Activated CD8-positive, alpha-beta memory T cell treated with anti-CD3 and anti-CD28 coated beads, Interleukin-2, amount 10 ng/mL, durations not matched to agents 7 days and 5 days (primary cell): ENCODE measurements around the gene RNLS. TPM values are rescaled to one million over a fixed set of nuclear protein-coding genes. Genes with fewer than 3 reads are reported as not detected.

Experiments
- ATAC-seq: fragments of 150-1000 bp; cut with Tn5 transposase; one replicate; pipeline ENCODE4 v1.10.0; 2021; ENCODE audit warnings: moderate library complexity
- CTCF ChIA-PET: fragments of 350-600 bp; sonication (Branson Sonifier 250); formaldehyde crosslinking; loops from one replicate; lab custom pipeline; 2021; ENCODE audit warnings: antibody characterized with exemption; lab: Charles Lee
- DNase-seq: peaks from one replicate; pipeline ENCODE4 v3.0.0-alpha.2; 2020
- H3K27ac Mint-ChIP-seq: one replicate; pipeline ENCODE4 v1.8.0; 2021; ENCODE audit warnings: mild to moderate bottlenecking, mixed read lengths
- H3K27me3 Mint-ChIP-seq: one replicate; pipeline ENCODE4 v1.8.0; 2021; ENCODE audit warnings: mixed read lengths
- H3K36me3 Mint-ChIP-seq: one replicate; pipeline ENCODE4 v1.8.0; 2021; ENCODE audit warnings: mild to moderate bottlenecking, mixed read lengths
- H3K4me1 Mint-ChIP-seq: one replicate; pipeline ENCODE4 v1.8.0; 2021; ENCODE audit warnings: mixed read lengths
- H3K4me3 Mint-ChIP-seq: one replicate; pipeline ENCODE4 v1.8.0; 2021; ENCODE audit warnings: mild to moderate bottlenecking, moderate library complexity, mixed read lengths
- H3K9me3 Mint-ChIP-seq: one replicate; pipeline ENCODE4 v1.8.0; 2022; ENCODE audit warnings: low read depth, mixed read lengths
- total RNA-seq, 2 experiments: library from RNA; stranded (reverse); gene quantifications; one replicate each; pipeline ENCODE4 v1.2.3, GENCODE V29; 2021

Gene RNLS
- total RNA-seq, 2 experiments from 2014 or later = 2.9 to 3.7 TPM

DNA sequence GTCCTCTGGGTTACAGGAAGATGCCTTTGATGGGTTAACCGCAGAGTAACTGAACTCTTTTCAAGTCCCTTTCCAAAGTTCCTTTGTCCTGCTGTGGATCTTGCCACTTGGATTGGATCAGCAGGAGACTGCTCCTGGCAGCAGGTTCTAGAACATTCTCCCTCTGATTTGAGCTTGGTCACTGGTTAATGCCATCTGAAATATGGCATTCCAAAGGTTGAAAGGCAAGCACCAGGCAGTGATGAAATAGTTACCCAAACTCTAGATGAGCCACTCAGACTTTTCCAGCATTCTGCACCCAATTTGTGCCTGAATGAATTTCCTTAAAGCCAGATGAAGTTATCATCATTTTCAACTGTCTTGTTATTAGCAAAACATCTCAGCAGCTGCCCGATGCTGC is 343.9 kb downstream of the RNLS start:
- H3K9me3 Mint-ChIP-seq = no peaks in the 10 kb centered on the region
- H3K4me1 Mint-ChIP-seq = peaks cover 5% of the 10 kb centered on the region
- no peak overlapping the region for H3K27ac Mint-ChIP-seq
- H3K27me3 Mint-ChIP-seq = peaks cover 3% of the 10 kb centered on the region
- CTCF ChIA-PET = no interaction called here
- peaks cover 3% of the 10 kb centered on the region for H3K36me3 Mint-ChIP-seq
- H3K4me3 Mint-ChIP-seq = no peak overlapping the region
- ATAC-seq (no peak), DNase-seq (no peak)

- Mint-ChIP-seq H3K36me3 (peaks cover 3% of the 10 kb centered on the region), H3K4me3 (no peak overlapping the region), H3K27me3 (peaks cover 3% of the 10 kb centered on the region), H3K9me3 (no peaks in the 10 kb centered on the region), H3K27ac (no peak overlapping the region), H3K4me1 (peaks cover 3% of the 10 kb centered on the region)
- CTCF ChIA-PET = no interaction called here
- ATAC-seq (no peak), DNase-seq (no peak)
Observed at GRCh38 chr10:88238615-88238914, 344.6 kb downstream of the RNLS start.

DNA sequence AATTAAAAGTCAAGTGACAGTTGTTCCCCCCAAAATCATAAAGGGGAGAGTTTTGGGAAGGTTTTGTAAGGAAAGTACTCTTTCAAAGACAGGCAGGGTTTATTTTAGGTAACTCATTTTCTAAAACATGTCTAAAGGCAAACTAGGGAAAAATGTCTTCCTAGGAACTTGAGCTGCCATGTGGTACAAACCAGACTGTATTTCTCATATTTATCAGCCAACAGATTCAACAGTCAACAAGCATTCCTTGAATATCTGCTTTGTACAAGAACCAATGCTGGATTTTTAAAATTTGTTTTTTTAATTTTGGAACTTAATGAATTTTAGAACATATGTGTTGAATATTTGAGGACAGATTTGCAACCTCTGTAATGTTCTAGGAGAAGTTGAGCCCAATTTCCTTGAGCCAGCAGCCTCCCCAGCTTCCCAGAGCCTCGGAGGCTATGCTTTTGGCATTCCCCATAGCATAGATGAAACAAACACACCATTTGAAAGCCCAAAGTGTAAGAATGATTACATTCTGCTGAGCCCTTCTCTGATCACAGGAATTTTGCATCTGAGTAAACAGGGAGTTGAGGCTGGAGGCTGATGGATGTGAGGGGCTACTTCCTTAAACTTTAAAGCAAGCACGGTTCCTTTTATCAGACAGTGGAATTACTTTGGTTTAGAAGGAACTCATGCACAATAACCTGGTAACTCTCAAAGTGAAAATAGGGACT is 345.1 kb downstream of the RNLS start:
- Mint-ChIP-seq H3K27me3 (peaks cover 3% of the 10 kb centered on the region), H3K9me3 (no peaks in the 10 kb centered on the region), H3K4me3 (no peak overlapping the region), H3K4me1 (peaks cover 3% of the 10 kb centered on the region), H3K27ac (no peak overlapping the region), H3K36me3 (peaks cover 3% of the 10 kb centered on the region)
- CTCF ChIA-PET = no interaction called here
- ATAC-seq (no peak), DNase-seq (no peak)

DNA sequence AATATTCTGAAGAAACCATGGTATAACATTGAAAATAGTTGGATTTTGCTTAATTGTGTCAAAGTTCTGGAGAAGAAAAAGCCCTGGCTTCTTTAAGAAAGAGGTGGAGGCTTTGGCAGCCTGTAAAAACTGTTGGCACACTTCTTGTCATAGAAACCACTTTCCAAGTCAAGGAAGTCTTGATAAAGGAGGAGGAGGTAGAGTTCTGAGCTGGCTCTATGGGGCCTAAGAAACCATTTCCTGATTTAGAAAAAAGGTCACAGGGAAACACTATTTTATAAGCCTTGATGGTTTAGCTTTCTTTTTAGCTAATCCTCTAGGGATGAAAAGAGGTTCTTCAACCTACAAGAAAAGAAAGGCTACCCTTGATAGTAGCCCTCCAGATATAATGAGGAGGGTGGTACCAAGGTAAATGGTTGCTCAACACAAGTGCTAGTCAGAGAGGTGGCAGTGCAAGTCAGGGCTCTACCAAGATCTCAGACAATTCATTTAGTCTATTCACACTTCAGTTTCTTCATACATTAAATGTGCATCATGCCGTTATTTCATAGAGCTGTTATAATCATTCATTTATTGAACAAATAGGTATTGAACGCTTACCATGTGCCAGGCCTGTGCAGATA is 346.9 kb downstream of the RNLS start:
- no peak overlapping the region for H3K4me3 Mint-ChIP-seq
- no peak overlapping the region for H3K27ac Mint-ChIP-seq
- DNase-seq (no peak), ATAC-seq (no peak)
- H3K4me1 Mint-ChIP-seq = peaks cover 3% of the 10 kb centered on the region
- CTCF ChIA-PET = no interaction called here
- H3K27me3 Mint-ChIP-seq = peaks cover 3% of the 10 kb centered on the region
- no peaks in the 10 kb centered on the region for H3K9me3 Mint-ChIP-seq
- peaks cover 1% of the 10 kb centered on the region for H3K36me3 Mint-ChIP-seq

- no peak overlapping the region for H3K4me3 Mint-ChIP-seq
- no peaks in the 10 kb centered on the region for H3K9me3 Mint-ChIP-seq
- DNase-seq (no peak), ATAC-seq (no peak)
- CTCF ChIA-PET = no interaction called here
- no peak overlapping the region for H3K27ac Mint-ChIP-seq
- peaks cover 7% of the 10 kb centered on the region for H3K36me3 Mint-ChIP-seq
- peaks cover 3% of the 10 kb centered on the region for H3K4me1 Mint-ChIP-seq
- peaks cover 3% of the 10 kb centered on the region for H3K27me3 Mint-ChIP-seq
Observed at GRCh38 chr10:88234297-88234696, 348.8 kb downstream of the RNLS start.

- H3K27me3 Mint-ChIP-seq = peaks cover 3% of the 10 kb centered on the region
Observed at GRCh38 chr10:88233870-88234269, 349.2 kb downstream of the RNLS start.

GRCh38 chr10:88232983-88233543 is 350.1 kb downstream of the RNLS start:
- no peak for ATAC-seq
- no peak for DNase-seq
- no peaks in the 10 kb centered on the region for H3K9me3 Mint-ChIP-seq
- H3K36me3 Mint-ChIP-seq = peaks cover 7% of the 10 kb centered on the region
- no peak overlapping the region for H3K27ac Mint-ChIP-seq
- no peak overlapping the region for H3K4me3 Mint-ChIP-seq
- peaks cover 3% of the 10 kb centered on the region for H3K4me1 Mint-ChIP-seq
- CTCF ChIA-PET = no interaction called here
- peaks cover 3% of the 10 kb centered on the region for H3K27me3 Mint-ChIP-seq

More at GRCh38 chr10:88233870-88234269, 349.2 kb downstream of the RNLS start:
- H3K4me3 Mint-ChIP-seq = no peak overlapping the region
- peaks cover 3% of the 10 kb centered on the region for H3K4me1 Mint-ChIP-seq
- CTCF ChIA-PET = no interaction called here
- no peaks in the 10 kb centered on the region for H3K9me3 Mint-ChIP-seq
- H3K27ac Mint-ChIP-seq = no peak overlapping the region
- ATAC-seq (no peak), DNase-seq (no peak)
- H3K36me3 Mint-ChIP-seq = peaks cover 7% of the 10 kb centered on the region

DNA sequence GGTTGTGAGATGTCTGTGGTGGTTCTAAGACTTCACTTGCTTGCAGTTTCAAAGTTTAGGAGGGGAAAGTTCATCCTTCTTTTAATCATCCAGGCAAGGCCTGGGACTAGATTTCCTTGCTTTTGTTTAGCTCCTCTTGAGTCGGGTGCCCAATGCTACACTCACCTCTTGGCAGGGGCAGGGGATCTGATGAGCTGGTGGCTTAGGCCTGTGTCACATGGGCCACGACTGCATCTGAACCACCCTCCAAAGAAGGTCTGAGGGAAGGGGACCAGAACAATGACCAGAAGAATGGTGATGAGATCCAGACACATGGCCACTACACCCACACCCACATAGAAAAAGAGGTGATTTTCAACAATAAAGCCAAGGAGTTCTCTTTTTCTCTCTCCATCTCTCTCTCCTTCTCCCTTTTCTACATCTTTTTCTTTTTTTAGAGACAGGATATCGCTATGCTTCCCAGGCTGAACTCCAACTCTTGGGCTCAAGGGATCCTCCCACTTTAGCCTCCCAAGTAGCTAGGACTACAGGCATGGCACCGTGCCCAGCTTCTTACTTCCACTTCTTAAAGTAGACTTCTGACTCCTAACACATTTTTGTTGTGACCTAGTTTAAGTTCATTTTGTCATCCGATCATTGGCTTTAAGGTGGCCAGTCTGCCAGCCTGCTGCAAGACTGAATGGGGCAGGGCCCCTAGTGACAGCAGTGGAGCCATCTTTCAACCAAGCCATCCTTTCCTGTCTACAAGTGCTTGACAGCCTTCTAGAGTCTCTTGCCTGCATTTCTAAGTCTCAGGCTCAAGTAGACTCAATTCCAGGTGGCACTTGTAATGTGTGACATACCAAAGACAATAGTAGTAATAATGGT is 350.9 kb downstream of the RNLS start:
- no peak overlapping the region for H3K27ac Mint-ChIP-seq
- DNase-seq (no peak), ATAC-seq (no peak)
- no peak overlapping the region for H3K4me3 Mint-ChIP-seq
- H3K9me3 Mint-ChIP-seq = no peaks in the 10 kb centered on the region
- CTCF ChIA-PET = no interaction called here
- H3K27me3 Mint-ChIP-seq = no peaks in the 10 kb centered on the region
- H3K4me1 Mint-ChIP-seq = peaks cover 3% of the 10 kb centered on the region
- H3K36me3 Mint-ChIP-seq = peaks cover 7% of the 10 kb centered on the region

- Mint-ChIP-seq H3K27me3 (no peaks in the 10 kb centered on the region), H3K36me3 (peaks cover 6% of the 10 kb centered on the region), H3K4me3 (no peak overlapping the region), H3K9me3 (no peaks in the 10 kb centered on the region), H3K4me1 (no peaks in the 10 kb centered on the region), H3K27ac (no peak overlapping the region)
- ATAC-seq (no peak), DNase-seq (no peak)
- CTCF ChIA-PET = no interaction called here
Observed at GRCh38 chr10:88230251-88230650, 352.9 kb downstream of the RNLS start.

GRCh38 chr10:88228130-88228529 is 355.0 kb downstream of the RNLS start:
- DNase-seq = no peak
- Mint-ChIP-seq H3K27ac (no peak overlapping the region), H3K4me1 (no peaks in the 10 kb centered on the region), H3K27me3 (no peaks in the 10 kb centered on the region), H3K4me3 (no peak overlapping the region), H3K9me3 (no peaks in the 10 kb centered on the region), H3K36me3 (peaks cover 6% of the 10 kb centered on the region)
- ATAC-seq = no peak
- CTCF ChIA-PET = no interaction called here

DNA sequence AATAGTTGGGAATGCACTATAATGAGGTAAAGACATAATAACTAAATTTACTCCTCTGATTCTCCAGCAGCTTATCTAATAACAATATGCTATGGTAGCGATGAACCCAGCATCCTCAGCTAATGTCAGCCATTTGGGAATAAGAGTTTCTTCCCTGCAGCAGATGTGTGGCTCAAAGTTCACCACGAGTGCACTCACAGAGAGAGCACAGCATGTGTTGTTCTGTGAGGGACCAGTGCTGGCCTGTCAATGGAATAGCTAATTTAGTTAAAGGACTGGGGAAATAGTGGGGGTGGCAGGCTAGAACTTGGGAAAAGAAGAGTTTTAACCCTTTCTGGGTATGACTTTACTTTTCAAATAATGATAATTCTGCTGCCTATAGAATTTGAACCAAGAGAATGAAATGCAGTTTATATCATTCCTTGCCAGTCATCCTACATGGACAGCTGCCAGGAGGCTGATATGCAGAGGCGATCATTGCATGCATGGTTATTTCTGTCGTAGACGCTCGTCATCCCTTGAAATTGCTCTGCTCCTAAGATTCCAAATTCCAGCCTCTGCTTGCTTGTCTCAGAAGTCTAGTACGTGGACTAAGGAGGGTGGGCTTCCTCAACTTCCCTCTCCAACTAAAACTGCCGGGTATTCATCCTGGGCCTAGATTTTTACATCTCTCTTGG is 355.6 kb downstream of the RNLS start:
- H3K4me1 Mint-ChIP-seq = no peaks in the 10 kb centered on the region
- no peak overlapping the region for H3K27ac Mint-ChIP-seq
- no peaks in the 10 kb centered on the region for H3K27me3 Mint-ChIP-seq
- H3K9me3 Mint-ChIP-seq = no peaks in the 10 kb centered on the region
- no peak overlapping the region for H3K4me3 Mint-ChIP-seq
- DNase-seq = no peak
- H3K36me3 Mint-ChIP-seq = peaks cover 6% of the 10 kb centered on the region
- no peak for ATAC-seq
- CTCF ChIA-PET = no interaction called here

GRCh38 chr10:88226891-88227290 is 356.2 kb downstream of the RNLS start:
- H3K27ac Mint-ChIP-seq = no peak overlapping the region
- no peaks in the 10 kb centered on the region for H3K9me3 Mint-ChIP-seq
- no peak for DNase-seq
- peaks cover 6% of the 10 kb centered on the region for H3K36me3 Mint-ChIP-seq
- no peaks in the 10 kb centered on the region for H3K4me1 Mint-ChIP-seq
- no peak for ATAC-seq
- CTCF ChIA-PET = no interaction called here
- H3K27me3 Mint-ChIP-seq = no peaks in the 10 kb centered on the region
- H3K4me3 Mint-ChIP-seq = no peak overlapping the region

GRCh38 chr10:88226071-88226659 is 357.0 kb downstream of the RNLS start:
- H3K36me3 Mint-ChIP-seq = peaks cover 6% of the 10 kb centered on the region
- H3K9me3 Mint-ChIP-seq = no peaks in the 10 kb centered on the region
- H3K4me3 Mint-ChIP-seq = no peak overlapping the region
- H3K27me3 Mint-ChIP-seq = peaks cover 2% of the 10 kb centered on the region
- no peak for DNase-seq
- H3K27ac Mint-ChIP-seq = no peak overlapping the region
- ATAC-seq = no peak
- H3K4me1 Mint-ChIP-seq = no peaks in the 10 kb centered on the region
- CTCF ChIA-PET = no interaction called here
